Erythroblast (primary cell): Measurements from ENCODE around the gene HPCAL1.

Experiments used
- GATA1 ChIP-seq: IDR thresholded peaks from 2 replicates; pipeline ENCODE4 v1.6.1; 2011; ENCODE audit warnings: low read depth, mild to moderate bottlenecking, control low read depth, low read length, moderate library complexity
- POLR2A ChIP-seq: IDR thresholded peaks from 2 replicates; pipeline ENCODE4 v1.6.1; 2011; ENCODE audit warnings: mild to moderate bottlenecking, low read length

- no peak for TF ChIP-seq GATA1
- TF ChIP-seq POLR2A = no peak
Measured at GRCh38 chr2:10343658-10344057, 41.0 kb downstream of the HPCAL1 start.
